ENCODE measurements around the gene HHLA2.

Gene HHLA2

DNA sequence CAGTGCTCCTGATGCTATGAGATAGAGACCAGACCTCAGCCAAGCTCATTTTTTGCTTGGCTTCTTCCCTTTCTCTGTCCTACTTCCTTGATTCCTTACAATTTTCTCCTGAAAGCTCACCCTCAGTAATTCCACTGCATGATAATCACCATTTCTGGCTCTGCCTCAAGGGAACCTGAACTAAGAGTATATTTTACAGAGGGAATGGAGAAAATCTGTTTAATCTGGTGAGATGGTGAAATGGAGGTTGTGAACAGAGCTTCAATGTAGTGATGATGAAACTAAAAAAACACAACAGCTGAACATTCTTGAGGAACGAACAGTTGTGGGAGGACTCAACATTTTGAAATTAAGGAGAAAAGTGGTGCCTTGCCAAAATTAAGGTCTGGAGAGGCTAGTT is 16.3 kb downstream of the HHLA2 start:
- Histone ChIP-seq H2BK5ac (ENCODE audit: low read length) (no peak overlapping the region), H3K4me3 (ENCODE audit: low read length) (no peak overlapping the region), H2AK5ac (ENCODE audit: low read length) (no peak overlapping the region), H3K79me2 (ENCODE audit: control insufficient read depth, insufficient read depth, low read length) (no peaks in the 10 kb centered on the region), H3K23ac (ENCODE audit: low read length) (no peak overlapping the region), H3K4me2 (ENCODE audit: low read length) (no peak overlapping the region), H3K4ac (ENCODE audit: low read depth, low read length) (no peak overlapping the region), H3K9ac (ENCODE audit: low read length) (no peak overlapping the region), H4K5ac (ENCODE audit: low read length) (no peak overlapping the region), H3K56ac (ENCODE audit: low read length) (no peak overlapping the region), H2BK15ac (replicated peaks; ENCODE audit: low read depth) (no peak overlapping the region), H3K27ac (ENCODE audit: low read depth, low read length) (no peak overlapping the region), H3K36me3 (ENCODE audit: control insufficient read depth, insufficient read depth, low read length) (no peaks in the 10 kb centered on the region), H4K8ac (ENCODE audit: low read depth, low read length) (no peak overlapping the region), H3K79me1 (ENCODE audit: low read length) (no peaks in the 10 kb centered on the region), H3K18ac (ENCODE audit: low read length) (no peak overlapping the region), H3K4me1 (ENCODE audit: control insufficient read depth, low read depth, low read length) (no peaks in the 10 kb centered on the region), H3K27me3 (ENCODE audit: insufficient read depth, low read length, poor library complexity) (no peaks in the 10 kb centered on the region), H2BK120ac (ENCODE audit: low read depth, low read length) (no peak overlapping the region)
- no CpG with 5 or more reads among the region's 1 CpG for WGBS (ENCODE audit: extremely low coverage, insufficient coverage, low lambda C conversion rate)
- no peak for DNase-seq

DNA sequence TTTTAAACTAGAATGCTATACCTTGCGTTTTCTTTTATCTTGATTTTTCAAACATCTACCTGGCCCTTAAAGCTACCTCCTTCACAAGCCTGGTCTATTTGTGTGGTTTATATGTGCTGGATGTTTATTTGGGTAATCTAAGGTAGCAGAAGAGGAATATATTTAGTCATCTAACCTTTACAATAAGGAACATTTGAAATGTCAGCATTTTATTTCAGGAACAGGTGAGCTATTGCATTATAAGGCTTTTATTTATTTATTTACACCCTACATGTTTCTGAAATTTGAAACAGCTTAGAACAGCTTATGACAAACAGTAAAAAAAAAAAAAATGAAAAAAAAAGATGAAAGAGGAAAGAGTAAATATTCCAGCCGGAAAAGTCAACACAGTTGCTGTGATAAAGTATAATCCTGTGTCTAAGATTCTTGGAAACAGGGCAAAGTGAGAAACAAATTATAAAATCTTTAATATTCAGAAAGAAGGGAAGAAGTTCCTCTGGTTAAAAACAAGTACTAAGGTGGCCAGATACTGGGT is 19.5 kb downstream of the HHLA2 start:
- H3K4me3 ChIP-seq (ENCODE audit: low read length) = no peak overlapping the region
- no peak overlapping the region for H3K18ac ChIP-seq (ENCODE audit: low read length)
- H4K5ac ChIP-seq (ENCODE audit: low read length) = no peak overlapping the region
- H3K79me2 ChIP-seq (ENCODE audit: control insufficient read depth, insufficient read depth, low read length) = no peaks in the 10 kb centered on the region
- H3K36me3 ChIP-seq (ENCODE audit: control insufficient read depth, insufficient read depth, low read length) = no peaks in the 10 kb centered on the region
- H3K27ac ChIP-seq (ENCODE audit: low read depth, low read length) = no peak overlapping the region
- no peak overlapping the region for H3K4me2 ChIP-seq (ENCODE audit: low read length)
- H3K4ac ChIP-seq (ENCODE audit: low read depth, low read length) = no peak overlapping the region
- no peak for DNase-seq
- no peak overlapping the region for H2BK15ac ChIP-seq (replicated peaks; ENCODE audit: low read depth)
- WGBS (ENCODE audit: extremely low coverage, insufficient coverage, low lambda C conversion rate) = no CpG with 5 or more reads among the region's 2 CpGs
- no peak overlapping the region for H2AK5ac ChIP-seq (ENCODE audit: low read length)
- no peak overlapping the region for H3K23ac ChIP-seq (ENCODE audit: low read length)
- H2BK5ac ChIP-seq (ENCODE audit: low read length) = no peak overlapping the region
- no peaks in the 10 kb centered on the region for H3K27me3 ChIP-seq (ENCODE audit: insufficient read depth, low read length, poor library complexity)
- H4K8ac ChIP-seq (ENCODE audit: low read depth, low read length) = no peak overlapping the region
- H3K56ac ChIP-seq (ENCODE audit: low read length) = no peak overlapping the region
- H2BK120ac ChIP-seq (ENCODE audit: low read depth, low read length) = no peak overlapping the region
- no peaks in the 10 kb centered on the region for H3K79me1 ChIP-seq (ENCODE audit: low read length)
- no peak overlapping the region for H3K9ac ChIP-seq (ENCODE audit: low read length)
- no peaks in the 10 kb centered on the region for H3K4me1 ChIP-seq (ENCODE audit: control insufficient read depth, low read depth, low read length)

DNA sequence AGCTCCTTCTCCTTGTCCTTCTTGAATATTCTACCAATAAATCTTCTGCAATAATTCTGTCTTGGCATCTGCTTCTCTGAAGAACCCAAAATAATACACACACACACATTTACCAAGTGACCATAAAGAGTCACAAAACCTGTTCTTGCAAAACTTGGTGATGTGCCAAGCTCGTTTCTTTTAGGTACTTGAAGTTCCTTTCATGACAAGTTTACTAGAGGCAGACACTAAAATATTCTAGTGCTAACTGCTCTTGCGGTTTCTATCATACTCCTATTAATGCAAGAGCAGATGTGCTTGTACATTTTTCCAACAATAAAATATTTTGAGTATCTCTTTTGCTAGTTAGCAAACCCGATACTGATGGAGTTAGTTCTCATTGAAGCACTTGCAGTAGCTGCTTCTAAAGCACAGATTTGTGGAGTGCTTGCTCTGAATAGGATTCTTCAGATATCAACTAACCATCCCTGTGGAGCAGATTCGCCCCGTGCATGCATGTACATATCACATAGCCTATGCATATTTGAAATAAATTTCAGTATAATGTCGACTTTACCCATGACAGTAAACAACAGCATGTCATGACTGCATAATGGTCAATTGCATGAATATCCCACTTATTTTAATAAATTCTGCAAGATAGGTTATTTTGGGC is 23.2 kb downstream of the HHLA2 start:
- H3K79me2 ChIP-seq (ENCODE audit: control insufficient read depth, insufficient read depth, low read length) = no peaks in the 10 kb centered on the region
- H3K18ac ChIP-seq (ENCODE audit: low read length) = no peak overlapping the region
- no peaks in the 10 kb centered on the region for H3K79me1 ChIP-seq (ENCODE audit: low read length)
- WGBS (ENCODE audit: extremely low coverage, insufficient coverage, low lambda C conversion rate) = no CpG with 5 or more reads among the region's 6 CpGs
- no peak overlapping the region for H2BK15ac ChIP-seq (replicated peaks; ENCODE audit: low read depth)
- H2BK120ac ChIP-seq (ENCODE audit: low read depth, low read length) = no peak overlapping the region
- no peak overlapping the region for H3K9ac ChIP-seq (ENCODE audit: low read length)
- no peak overlapping the region for H4K8ac ChIP-seq (ENCODE audit: low read depth, low read length)
- H3K4ac ChIP-seq (ENCODE audit: low read depth, low read length) = no peak overlapping the region
- H3K4me2 ChIP-seq (ENCODE audit: low read length) = no peak overlapping the region
- DNase-seq = no peak
- H4K5ac ChIP-seq (ENCODE audit: low read length) = no peak overlapping the region
- no peak overlapping the region for H3K23ac ChIP-seq (ENCODE audit: low read length)
- H3K27me3 ChIP-seq (ENCODE audit: insufficient read depth, low read length, poor library complexity) = no peaks in the 10 kb centered on the region
- no peak overlapping the region for H3K4me3 ChIP-seq (ENCODE audit: low read length)
- no peak overlapping the region for H2AK5ac ChIP-seq (ENCODE audit: low read length)
- H3K4me1 ChIP-seq (ENCODE audit: control insufficient read depth, low read depth, low read length) = no peaks in the 10 kb centered on the region
- H3K36me3 ChIP-seq (ENCODE audit: control insufficient read depth, insufficient read depth, low read length) = no peaks in the 10 kb centered on the region
- no peak overlapping the region for H3K56ac ChIP-seq (ENCODE audit: low read length)
- H2BK5ac ChIP-seq (ENCODE audit: low read length) = no peak overlapping the region
- no peak overlapping the region for H3K27ac ChIP-seq (ENCODE audit: low read depth, low read length)

DNA sequence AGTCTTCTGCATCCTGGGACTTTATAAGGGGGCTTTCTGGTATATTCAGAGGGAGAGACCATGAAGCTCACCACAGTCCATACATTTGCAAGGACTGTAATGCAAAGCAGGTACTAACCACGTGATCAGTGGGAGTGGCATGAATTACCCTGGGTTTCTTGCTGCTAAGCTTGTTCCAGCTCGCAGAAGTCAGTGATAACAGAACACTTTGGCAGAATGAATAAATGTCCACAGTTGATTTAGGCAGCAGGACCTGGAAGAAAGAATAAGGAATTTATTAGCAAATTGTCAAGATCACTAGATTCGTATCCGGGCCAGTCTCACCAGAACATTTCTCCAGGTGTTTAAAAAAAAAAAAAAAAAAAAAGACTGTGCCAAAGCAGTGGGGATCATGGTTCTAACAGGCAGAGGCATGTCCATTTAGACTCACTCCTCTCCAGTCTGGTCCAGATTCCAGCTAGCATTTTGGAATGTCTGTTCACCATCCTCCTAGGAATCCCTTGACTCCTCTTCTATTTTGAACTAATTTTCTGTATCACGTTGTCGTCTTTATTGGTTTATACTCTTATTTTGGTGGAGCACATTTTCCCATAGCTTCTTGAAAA is 24.5 kb downstream of the HHLA2 start:
- no peaks in the 10 kb centered on the region for H3K27me3 ChIP-seq (ENCODE audit: insufficient read depth, low read length, poor library complexity)
- H3K79me1 ChIP-seq (ENCODE audit: low read length) = no peaks in the 10 kb centered on the region
- H3K18ac ChIP-seq (ENCODE audit: low read length) = no peak overlapping the region
- no peak overlapping the region for H2AK5ac ChIP-seq (ENCODE audit: low read length)
- WGBS (ENCODE audit: extremely low coverage, insufficient coverage, low lambda C conversion rate) = no CpG with 5 or more reads among the region's 6 CpGs
- no peak overlapping the region for H4K8ac ChIP-seq (ENCODE audit: low read depth, low read length)
- no peaks in the 10 kb centered on the region for H3K36me3 ChIP-seq (ENCODE audit: control insufficient read depth, insufficient read depth, low read length)
- H3K4me1 ChIP-seq (ENCODE audit: control insufficient read depth, low read depth, low read length) = no peaks in the 10 kb centered on the region
- H3K79me2 ChIP-seq (ENCODE audit: control insufficient read depth, insufficient read depth, low read length) = no peaks in the 10 kb centered on the region
- no peak overlapping the region for H3K27ac ChIP-seq (ENCODE audit: low read depth, low read length)
- no peak overlapping the region for H3K4ac ChIP-seq (ENCODE audit: low read depth, low read length)
- H4K5ac ChIP-seq (ENCODE audit: low read length) = no peak overlapping the region
- no peak overlapping the region for H3K23ac ChIP-seq (ENCODE audit: low read length)
- H3K56ac ChIP-seq (ENCODE audit: low read length) = no peak overlapping the region
- H2BK5ac ChIP-seq (ENCODE audit: low read length) = no peak overlapping the region
- H3K4me2 ChIP-seq (ENCODE audit: low read length) = no peak overlapping the region
- no peak overlapping the region for H2BK15ac ChIP-seq (replicated peaks; ENCODE audit: low read depth)
- H2BK120ac ChIP-seq (ENCODE audit: low read depth, low read length) = no peak overlapping the region
- no peak overlapping the region for H3K9ac ChIP-seq (ENCODE audit: low read length)
- H3K4me3 ChIP-seq (ENCODE audit: low read length) = no peak overlapping the region
- DNase-seq = no peak

DNA sequence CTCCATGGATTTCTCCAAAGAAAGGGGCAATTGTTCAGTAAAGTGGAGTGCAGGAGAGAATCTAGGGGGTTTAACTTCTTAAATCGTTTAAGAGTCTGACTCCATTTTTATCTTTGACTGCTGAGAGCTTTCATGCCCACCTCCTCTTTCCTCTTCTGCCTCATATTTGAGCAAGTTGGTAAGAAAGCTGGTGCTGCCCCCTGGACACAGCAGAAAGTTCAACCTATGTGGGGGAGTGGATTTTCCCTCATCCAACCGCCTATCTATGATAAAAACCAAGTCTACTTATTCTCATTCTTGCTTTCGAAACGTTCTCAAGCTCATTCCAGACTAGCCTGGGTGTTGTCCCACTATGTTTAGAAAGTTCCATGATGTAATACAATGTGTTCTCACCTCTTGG is 26.0 kb downstream of the HHLA2 start:
- H3K18ac ChIP-seq (ENCODE audit: low read length) = no peak overlapping the region
- WGBS (ENCODE audit: extremely low coverage, insufficient coverage, low lambda C conversion rate) = no CpG with 5 or more reads among the region's 4 CpGs

More for the DNA sequence above, 26.0 kb downstream of the HHLA2 start:
- no peaks in the 10 kb centered on the region for H3K36me3 ChIP-seq (ENCODE audit: control insufficient read depth, insufficient read depth, low read length)
- no peak overlapping the region for H4K8ac ChIP-seq (ENCODE audit: low read depth, low read length)
- H4K5ac ChIP-seq (ENCODE audit: low read length) = no peak overlapping the region
- H2BK15ac ChIP-seq (replicated peaks; ENCODE audit: low read depth) = no peak overlapping the region
- H3K4me2 ChIP-seq (ENCODE audit: low read length) = no peak overlapping the region
- no peaks in the 10 kb centered on the region for H3K79me2 ChIP-seq (ENCODE audit: control insufficient read depth, insufficient read depth, low read length)
- no peaks in the 10 kb centered on the region for H3K79me1 ChIP-seq (ENCODE audit: low read length)
- no peaks in the 10 kb centered on the region for H3K27me3 ChIP-seq (ENCODE audit: insufficient read depth, low read length, poor library complexity)
- H2BK5ac ChIP-seq (ENCODE audit: low read length) = no peak overlapping the region
- no peak overlapping the region for H2BK120ac ChIP-seq (ENCODE audit: low read depth, low read length)
- H3K9ac ChIP-seq (ENCODE audit: low read length) = no peak overlapping the region
- no peak overlapping the region for H3K23ac ChIP-seq (ENCODE audit: low read length)
- H3K4me3 ChIP-seq (ENCODE audit: low read length) = no peak overlapping the region
- H2AK5ac ChIP-seq (ENCODE audit: low read length) = no peak overlapping the region
- no peak overlapping the region for H3K56ac ChIP-seq (ENCODE audit: low read length)
- H3K4ac ChIP-seq (ENCODE audit: low read depth, low read length) = no peak overlapping the region
- H3K27ac ChIP-seq (ENCODE audit: low read depth, low read length) = no peak overlapping the region
- DNase-seq = no peak
- H3K4me1 ChIP-seq (ENCODE audit: control insufficient read depth, low read depth, low read length) = no peaks in the 10 kb centered on the region
